ENCODE data around the gene P3H4.

Gene P3H4

GRCh38 chr17:41762391-41762790 is 49.4 kb downstream of the P3H4 start:
- Histone ChIP-seq H3K4me1 (ENCODE audit: control insufficient read depth, insufficient read depth, low read length) (no peaks in the 10 kb centered on the region), H3K36me3 (ENCODE audit: control insufficient read depth, insufficient read depth, low read length, severe bottlenecking) (no peaks in the 10 kb centered on the region), H3K9me3 (ENCODE audit: control insufficient read depth, low read length) (no peaks in the 10 kb centered on the region), H3K9ac (ENCODE audit: low read length) (no peak overlapping the region), H3K27me3 (replicated peaks; ENCODE audit: control insufficient read depth, insufficient read depth, low read length) (peaks cover 15% of the 10 kb centered on the region), H3K4me3 (ENCODE audit: low read length) (no peak overlapping the region)
- no peak for DNase-seq (ENCODE audit: low read depth)

- Histone ChIP-seq H3K36me3 (ENCODE audit: control insufficient read depth, insufficient read depth, low read length, severe bottlenecking) (no peaks in the 10 kb centered on the region), H3K4me3 (ENCODE audit: low read length) (no peak overlapping the region), H3K4me1 (ENCODE audit: control insufficient read depth, insufficient read depth, low read length) (no peaks in the 10 kb centered on the region), H3K9ac (ENCODE audit: low read length) (no peak overlapping the region), H3K27me3 (replicated peaks; ENCODE audit: control insufficient read depth, insufficient read depth, low read length) (peaks cover 15% of the 10 kb centered on the region), H3K9me3 (ENCODE audit: control insufficient read depth, low read length) (no peaks in the 10 kb centered on the region)
- no peak for DNase-seq (ENCODE audit: low read depth)
Observed at GRCh38 chr17:41760878-41761277, 50.9 kb downstream of the P3H4 start.

DNA sequence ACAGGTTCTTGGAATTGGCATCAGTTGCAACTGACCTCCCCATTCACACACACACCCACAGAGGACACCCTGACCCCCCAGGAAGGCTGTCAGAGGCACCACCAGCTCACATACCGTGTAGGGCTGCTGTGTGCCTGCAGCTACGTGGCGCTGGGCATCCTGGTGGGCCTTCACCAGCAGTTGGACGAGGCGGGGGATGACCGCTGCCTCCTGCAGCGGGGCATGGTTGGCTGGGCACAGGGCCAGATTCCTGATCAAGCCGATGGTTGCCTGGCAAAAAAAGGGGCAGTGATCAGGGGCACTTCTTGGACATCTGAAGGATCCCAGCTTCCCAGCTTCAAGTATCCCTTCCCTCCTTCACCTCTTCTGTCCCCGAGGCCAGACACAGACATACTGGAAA is 53.1 kb downstream of the P3H4 start:
- Histone ChIP-seq H3K27me3 (replicated peaks; ENCODE audit: control insufficient read depth, insufficient read depth, low read length) (peaks cover 16% of the 10 kb centered on the region), H3K4me1 (ENCODE audit: control insufficient read depth, insufficient read depth, low read length) (no peaks in the 10 kb centered on the region), H3K9me3 (ENCODE audit: control insufficient read depth, low read length) (no peaks in the 10 kb centered on the region), H3K36me3 (ENCODE audit: control insufficient read depth, insufficient read depth, low read length, severe bottlenecking) (no peaks in the 10 kb centered on the region), H3K9ac (ENCODE audit: low read length) (no peak overlapping the region), H3K4me3 (ENCODE audit: low read length) (no peak overlapping the region)
- DNase-seq (ENCODE audit: low read depth), result no peak

- no peaks in the 10 kb centered on the region for H3K9me3 ChIP-seq (ENCODE audit: control insufficient read depth, low read length)
- no peak overlapping the region for H3K9ac ChIP-seq (ENCODE audit: low read length)
- H3K36me3 ChIP-seq (ENCODE audit: control insufficient read depth, insufficient read depth, low read length, severe bottlenecking), result no peaks in the 10 kb centered on the region
- DNase-seq (ENCODE audit: low read depth), result no peak
- no peak overlapping the region for H3K4me3 ChIP-seq (ENCODE audit: low read length)
- H3K27me3 ChIP-seq (replicated peaks; ENCODE audit: control insufficient read depth, insufficient read depth, low read length), result peaks cover 27% of the 10 kb centered on the region
- no peaks in the 10 kb centered on the region for H3K4me1 ChIP-seq (ENCODE audit: control insufficient read depth, insufficient read depth, low read length)
Observed at GRCh38 chr17:41754066-41754465, 57.7 kb downstream of the P3H4 start.

All from adipocyte (in vitro differentiated cells).